GM18951 (cell line): ENCODE results near the gene GRK5.

ENCODE experiments used
- POLR2A ChIP-seq: IDR thresholded peaks from 4 replicates; pipeline ENCODE4 v1.6.1; 2011; ENCODE audit warnings: mild to moderate bottlenecking; ENCODE audit not compliant: insufficient read length, insufficient read depth; ENCODE audit errors: extremely low read depth
- in situ Hi-C: fragments of 300-500 bp; cut with MboI; formaldehyde crosslinking; loops from one replicate; pipeline ENCODE4 v1.12.0; 2022; ENCODE audit warnings: low sequenced_read_pairs, mixed read lengths, inconsistent platforms; ENCODE audit not compliant: unreplicated experiment

Gene GRK5

GRCh38 chr10:119364645-119365600 lies 157.6 kb downstream of the GRK5 start:
- no peak for TF ChIP-seq POLR2A
- in situ Hi-C loops = no loop called here

- TF ChIP-seq POLR2A = no peak
- in situ Hi-C loops = no loop called here
Observed at GRCh38 chr10:119365773-119366599, 158.6 kb downstream of the GRK5 start.

- in situ Hi-C loops = no loop called here
- TF ChIP-seq POLR2A = no peak
Observed at GRCh38 chr10:119367841-119368549, 160.6 kb downstream of the GRK5 start.

GRCh38 chr10:119368581-119368980 lies 161.2 kb downstream of the GRK5 start:
- in situ Hi-C loops = no loop called here
- no peak for TF ChIP-seq POLR2A

- in situ Hi-C loops = no loop called here
Observed at GRCh38 chr10:119368991-119369869, 161.9 kb downstream of the GRK5 start.

GRCh38 chr10:119370111-119370741 lies 162.9 kb downstream of the GRK5 start:
- in situ Hi-C loops = no loop called here
- no peak for TF ChIP-seq POLR2A

More at GRCh38 chr10:119368991-119369869, 161.9 kb downstream of the GRK5 start:
- TF ChIP-seq POLR2A = no peak

- in situ Hi-C loops = no loop called here
- no peak for TF ChIP-seq POLR2A
Observed at GRCh38 chr10:119370972-119371703, 163.8 kb downstream of the GRK5 start.

GRCh38 chr10:119371704-119372663 lies 164.6 kb downstream of the GRK5 start:
- in situ Hi-C loops = no loop called here
- TF ChIP-seq POLR2A = no peak

- in situ Hi-C loops = no loop called here
- TF ChIP-seq POLR2A = no peak
Observed at GRCh38 chr10:119373294-119374102, 166.1 kb downstream of the GRK5 start.

- in situ Hi-C loops = no loop called here
- no peak for TF ChIP-seq POLR2A
Observed at GRCh38 chr10:119374236-119374635, 166.9 kb downstream of the GRK5 start.
